ENCODE data around the gene TFDP2.

DNA sequence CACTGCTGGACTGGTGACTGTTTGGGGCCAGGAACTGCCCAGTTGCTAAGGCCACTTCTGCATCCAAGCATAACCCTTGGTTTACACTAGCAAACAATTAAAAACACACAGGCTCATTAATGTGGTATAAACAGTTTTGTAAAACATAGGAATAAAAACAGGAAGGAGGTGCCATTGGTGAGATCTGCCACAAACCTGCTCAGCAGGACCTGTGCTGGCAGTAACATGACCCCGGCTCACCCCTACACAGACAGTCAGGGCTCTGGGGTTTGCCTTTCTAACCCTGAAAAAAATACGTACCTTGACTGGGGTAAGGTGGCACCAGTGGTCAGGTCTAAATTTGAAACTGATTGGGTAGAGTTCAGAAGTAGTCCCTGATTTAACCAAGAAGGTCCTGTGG is 196.7 kb downstream of the TFDP2 start:
- TF ChIP-seq EZH2phosphoT487 (IDR thresholded peaks at IDR 0.05; ENCODE audit: unreplicated experiment) (no peak), JUNB (IDR thresholded peaks at IDR 0.05; ENCODE audit: unreplicated experiment) (no peak), POLR2AphosphoS5 (IDR thresholded peaks at IDR 0.05; ENCODE audit: low read depth) (no peak), EZH2 (IDR thresholded peaks at IDR 0.05; ENCODE audit: low read depth, unreplicated experiment) (no peak), ZNF331 (CRISPR knock-in tag; IDR thresholded peaks at IDR 0.05; ENCODE audit: low read depth) (no peak), CREB1 (CRISPR knock-in tag; IDR thresholded peaks at IDR 0.05; ENCODE audit: low read depth) (no peak), NANOG (IDR thresholded peaks at IDR 0.05; ENCODE audit: borderline replicate concordance) (no peak), STAT1 (IDR thresholded peaks at IDR 0.05; ENCODE audit: unreplicated experiment) (no peak), ZNF114 (CRISPR knock-in tag; IDR thresholded peaks at IDR 0.05) (no peak)
- TF ChIP-seq, protein P1, sequence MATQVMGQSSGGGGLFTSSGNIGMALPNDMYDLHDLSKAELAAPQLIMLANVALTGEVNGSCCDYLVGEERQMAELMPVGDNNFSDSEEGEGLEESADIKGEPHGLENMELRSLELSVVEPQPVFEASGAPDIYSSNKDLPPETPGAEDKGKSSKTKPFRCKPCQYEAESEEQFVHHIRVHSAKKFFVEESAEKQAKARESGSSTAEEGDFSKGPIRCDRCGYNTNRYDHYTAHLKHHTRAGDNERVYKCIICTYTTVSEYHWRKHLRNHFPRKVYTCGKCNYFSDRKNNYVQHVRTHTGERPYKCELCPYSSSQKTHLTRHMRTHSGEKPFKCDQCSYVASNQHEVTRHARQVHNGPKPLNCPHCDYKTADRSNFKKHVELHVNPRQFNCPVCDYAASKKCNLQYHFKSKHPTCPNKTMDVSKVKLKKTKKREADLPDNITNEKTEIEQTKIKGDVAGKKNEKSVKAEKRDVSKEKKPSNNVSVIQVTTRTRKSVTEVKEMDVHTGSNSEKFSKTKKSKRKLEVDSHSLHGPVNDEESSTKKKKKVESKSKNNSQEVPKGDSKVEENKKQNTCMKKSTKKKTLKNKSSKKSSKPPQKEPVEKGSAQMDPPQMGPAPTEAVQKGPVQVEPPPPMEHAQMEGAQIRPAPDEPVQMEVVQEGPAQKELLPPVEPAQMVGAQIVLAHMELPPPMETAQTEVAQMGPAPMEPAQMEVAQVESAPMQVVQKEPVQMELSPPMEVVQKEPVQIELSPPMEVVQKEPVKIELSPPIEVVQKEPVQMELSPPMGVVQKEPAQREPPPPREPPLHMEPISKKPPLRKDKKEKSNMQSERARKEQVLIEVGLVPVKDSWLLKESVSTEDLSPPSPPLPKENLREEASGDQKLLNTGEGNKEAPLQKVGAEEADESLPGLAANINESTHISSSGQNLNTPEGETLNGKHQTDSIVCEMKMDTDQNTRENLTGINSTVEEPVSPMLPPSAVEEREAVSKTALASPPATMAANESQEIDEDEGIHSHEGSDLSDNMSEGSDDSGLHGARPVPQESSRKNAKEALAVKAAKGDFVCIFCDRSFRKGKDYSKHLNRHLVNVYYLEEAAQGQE (IDR thresholded peaks at IDR 0.05; ENCODE audit: unreplicated experiment): no peak
- TF ChIP-seq, protein P2, sequence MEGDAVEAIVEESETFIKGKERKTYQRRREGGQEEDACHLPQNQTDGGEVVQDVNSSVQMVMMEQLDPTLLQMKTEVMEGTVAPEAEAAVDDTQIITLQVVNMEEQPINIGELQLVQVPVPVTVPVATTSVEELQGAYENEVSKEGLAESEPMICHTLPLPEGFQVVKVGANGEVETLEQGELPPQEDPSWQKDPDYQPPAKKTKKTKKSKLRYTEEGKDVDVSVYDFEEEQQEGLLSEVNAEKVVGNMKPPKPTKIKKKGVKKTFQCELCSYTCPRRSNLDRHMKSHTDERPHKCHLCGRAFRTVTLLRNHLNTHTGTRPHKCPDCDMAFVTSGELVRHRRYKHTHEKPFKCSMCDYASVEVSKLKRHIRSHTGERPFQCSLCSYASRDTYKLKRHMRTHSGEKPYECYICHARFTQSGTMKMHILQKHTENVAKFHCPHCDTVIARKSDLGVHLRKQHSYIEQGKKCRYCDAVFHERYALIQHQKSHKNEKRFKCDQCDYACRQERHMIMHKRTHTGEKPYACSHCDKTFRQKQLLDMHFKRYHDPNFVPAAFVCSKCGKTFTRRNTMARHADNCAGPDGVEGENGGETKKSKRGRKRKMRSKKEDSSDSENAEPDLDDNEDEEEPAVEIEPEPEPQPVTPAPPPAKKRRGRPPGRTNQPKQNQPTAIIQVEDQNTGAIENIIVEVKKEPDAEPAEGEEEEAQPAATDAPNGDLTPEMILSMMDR (conservative IDR thresholded peaks at IDR 0.05; ENCODE audit: low read depth in 2 of 2): no peak
- TF ChIP-seq, protein P3, sequence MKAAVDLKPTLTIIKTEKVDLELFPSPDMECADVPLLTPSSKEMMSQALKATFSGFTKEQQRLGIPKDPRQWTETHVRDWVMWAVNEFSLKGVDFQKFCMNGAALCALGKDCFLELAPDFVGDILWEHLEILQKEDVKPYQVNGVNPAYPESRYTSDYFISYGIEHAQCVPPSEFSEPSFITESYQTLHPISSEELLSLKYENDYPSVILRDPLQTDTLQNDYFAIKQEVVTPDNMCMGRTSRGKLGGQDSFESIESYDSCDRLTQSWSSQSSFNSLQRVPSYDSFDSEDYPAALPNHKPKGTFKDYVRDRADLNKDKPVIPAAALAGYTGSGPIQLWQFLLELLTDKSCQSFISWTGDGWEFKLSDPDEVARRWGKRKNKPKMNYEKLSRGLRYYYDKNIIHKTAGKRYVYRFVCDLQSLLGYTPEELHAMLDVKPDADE (IDR thresholded peaks at IDR 0.05): no peak
- TF ChIP-seq, protein P4, sequence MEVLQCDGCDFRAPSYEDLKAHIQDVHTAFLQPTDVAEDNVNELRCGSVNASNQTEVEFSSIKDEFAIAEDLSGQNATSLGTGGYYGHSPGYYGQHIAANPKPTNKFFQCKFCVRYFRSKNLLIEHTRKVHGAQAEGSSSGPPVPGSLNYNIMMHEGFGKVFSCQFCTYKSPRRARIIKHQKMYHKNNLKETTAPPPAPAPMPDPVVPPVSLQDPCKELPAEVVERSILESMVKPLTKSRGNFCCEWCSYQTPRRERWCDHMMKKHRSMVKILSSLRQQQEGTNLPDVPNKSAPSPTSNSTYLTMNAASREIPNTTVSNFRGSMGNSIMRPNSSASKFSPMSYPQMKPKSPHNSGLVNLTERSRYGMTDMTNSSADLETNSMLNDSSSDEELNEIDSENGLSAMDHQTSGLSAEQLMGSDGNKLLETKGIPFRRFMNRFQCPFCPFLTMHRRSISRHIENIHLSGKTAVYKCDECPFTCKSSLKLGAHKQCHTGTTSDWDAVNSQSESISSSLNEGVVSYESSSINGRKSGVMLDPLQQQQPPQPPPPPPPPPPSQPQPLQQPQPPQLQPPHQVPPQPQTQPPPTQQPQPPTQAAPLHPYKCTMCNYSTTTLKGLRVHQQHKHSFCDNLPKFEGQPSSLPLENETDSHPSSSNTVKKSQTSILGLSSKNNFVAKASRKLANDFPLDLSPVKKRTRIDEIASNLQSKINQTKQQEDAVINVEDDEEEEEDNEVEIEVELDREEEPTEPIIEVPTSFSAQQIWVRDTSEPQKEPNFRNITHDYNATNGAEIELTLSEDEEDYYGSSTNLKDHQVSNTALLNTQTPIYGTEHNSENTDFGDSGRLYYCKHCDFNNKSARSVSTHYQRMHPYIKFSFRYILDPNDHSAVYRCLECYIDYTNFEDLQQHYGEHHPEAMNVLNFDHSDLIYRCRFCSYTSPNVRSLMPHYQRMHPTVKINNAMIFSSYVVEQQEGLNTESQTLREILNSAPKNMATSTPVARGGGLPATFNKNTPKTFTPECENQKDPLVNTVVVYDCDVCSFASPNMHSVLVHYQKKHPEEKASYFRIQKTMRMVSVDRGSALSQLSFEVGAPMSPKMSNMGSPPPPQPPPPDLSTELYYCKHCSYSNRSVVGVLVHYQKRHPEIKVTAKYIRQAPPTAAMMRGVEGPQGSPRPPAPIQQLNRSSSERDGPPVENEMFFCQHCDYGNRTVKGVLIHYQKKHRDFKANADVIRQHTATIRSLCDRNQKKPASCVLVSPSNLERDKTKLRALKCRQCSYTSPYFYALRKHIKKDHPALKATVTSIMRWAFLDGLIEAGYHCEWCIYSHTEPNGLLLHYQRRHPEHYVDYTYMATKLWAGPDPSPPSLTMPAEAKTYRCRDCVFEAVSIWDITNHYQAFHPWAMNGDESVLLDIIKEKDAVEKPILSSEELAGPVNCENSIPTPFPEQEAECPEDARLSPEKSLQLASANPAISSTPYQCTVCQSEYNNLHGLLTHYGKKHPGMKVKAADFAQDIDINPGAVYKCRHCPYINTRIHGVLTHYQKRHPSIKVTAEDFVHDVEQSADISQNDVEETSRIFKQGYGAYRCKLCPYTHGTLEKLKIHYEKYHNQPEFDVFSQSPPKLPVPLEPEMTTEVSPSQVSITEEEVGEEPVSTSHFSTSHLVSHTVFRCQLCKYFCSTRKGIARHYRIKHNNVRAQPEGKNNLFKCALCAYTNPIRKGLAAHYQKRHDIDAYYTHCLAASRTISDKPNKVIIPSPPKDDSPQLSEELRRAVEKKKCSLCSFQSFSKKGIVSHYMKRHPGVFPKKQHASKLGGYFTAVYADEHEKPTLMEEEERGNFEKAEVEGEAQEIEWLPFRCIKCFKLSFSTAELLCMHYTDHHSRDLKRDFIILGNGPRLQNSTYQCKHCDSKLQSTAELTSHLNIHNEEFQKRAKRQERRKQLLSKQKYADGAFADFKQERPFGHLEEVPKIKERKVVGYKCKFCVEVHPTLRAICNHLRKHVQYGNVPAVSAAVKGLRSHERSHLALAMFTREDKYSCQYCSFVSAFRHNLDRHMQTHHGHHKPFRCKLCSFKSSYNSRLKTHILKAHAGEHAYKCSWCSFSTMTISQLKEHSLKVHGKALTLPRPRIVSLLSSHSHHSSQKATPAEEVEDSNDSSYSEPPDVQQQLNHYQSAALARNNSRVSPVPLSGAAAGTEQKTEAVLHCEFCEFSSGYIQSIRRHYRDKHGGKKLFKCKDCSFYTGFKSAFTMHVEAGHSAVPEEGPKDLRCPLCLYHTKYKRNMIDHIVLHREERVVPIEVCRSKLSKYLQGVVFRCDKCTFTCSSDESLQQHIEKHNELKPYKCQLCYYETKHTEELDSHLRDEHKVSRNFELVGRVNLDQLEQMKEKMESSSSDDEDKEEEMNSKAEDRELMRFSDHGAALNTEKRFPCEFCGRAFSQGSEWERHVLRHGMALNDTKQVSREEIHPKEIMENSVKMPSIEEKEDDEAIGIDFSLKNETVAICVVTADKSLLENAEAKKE (CRISPR knock-in tag; IDR thresholded peaks at IDR 0.05): no peak

All from GM23338 (cell line).